Measurements from ENCODE around the gene FURIN. TPM values are rescaled to one million over a fixed set of nuclear protein-coding genes. Genes with fewer than 3 reads are reported as not detected.
"Not testable (repeated sequence)": the region's sequence is repeated elsewhere in the genome, so short reads cannot be mapped to it uniquely, and the experiment has no call there.

Gene FURIN
- polyA plus RNA-seq (ENCODE audit: insufficient read length in 4 of 4): 10 to 100 TPM; 44.0 to 58.8 (median 51.6) TPM

- DNase-seq (ENCODE audit: low read depth in 4 of 4, low spot score in 2 of 4): no peak
Measured at GRCh38 chr15:90868261-90868689, at the start of gene FURIN. Gene FURIN (plus strand): TSS chr15:90868588. CDS start chr15:90875741, 7,153 bp downstream.

- DNase-seq (ENCODE audit: low read depth in 4 of 4, low spot score in 2 of 4): no peak
Measured at GRCh38 chr15:90819390-90819789, 49.0 kb upstream of the FURIN start.

- no peak for DNase-seq (ENCODE audit: low read depth in 4 of 4, low spot score in 2 of 4)
Measured at GRCh38 chr15:90819850-90820249, 48.5 kb upstream of the FURIN start.

- no peak for DNase-seq (ENCODE audit: low read depth in 4 of 4, low spot score in 2 of 4)
Measured at GRCh38 chr15:90820481-90820880, 47.9 kb upstream of the FURIN start.

DNA sequence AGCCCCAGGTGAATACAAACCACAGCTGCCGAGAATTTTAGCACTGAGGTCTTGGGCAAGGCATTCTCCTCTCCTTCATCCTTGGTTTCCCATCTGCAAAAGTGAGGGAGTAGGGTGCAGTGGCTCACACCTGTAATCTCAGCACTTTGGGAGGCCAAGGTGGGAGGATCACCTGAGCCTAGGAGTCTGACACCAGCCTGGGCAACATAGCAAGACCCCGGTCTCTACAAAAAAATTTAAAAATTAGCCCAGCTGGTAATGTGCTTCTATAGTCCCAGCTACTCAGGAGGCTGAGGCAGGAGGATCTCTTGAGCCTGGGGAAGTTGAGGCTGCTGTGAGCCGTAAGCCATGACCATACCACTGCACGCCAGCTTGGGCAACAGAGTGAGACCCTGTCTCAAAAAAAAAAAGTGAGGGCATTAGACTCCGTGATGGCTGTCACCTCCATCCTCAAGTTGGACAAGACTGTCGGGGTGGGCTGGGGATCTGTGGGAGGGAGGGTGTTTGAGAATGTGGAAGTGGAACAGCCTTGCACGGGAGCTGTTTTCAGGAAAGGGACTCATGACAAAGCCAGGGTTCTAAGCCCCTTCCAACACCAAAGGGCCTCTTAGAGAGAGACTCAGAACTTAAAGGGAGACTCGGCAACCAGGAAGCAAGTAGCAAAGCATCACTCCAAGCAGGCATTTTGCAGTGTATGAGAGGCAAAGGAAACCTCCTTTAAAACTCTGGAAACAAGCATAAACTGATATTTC is 46.0 kb upstream of the FURIN start:
- no peak for DNase-seq (ENCODE audit: low read depth in 4 of 4, low spot score in 2 of 4)

DNA sequence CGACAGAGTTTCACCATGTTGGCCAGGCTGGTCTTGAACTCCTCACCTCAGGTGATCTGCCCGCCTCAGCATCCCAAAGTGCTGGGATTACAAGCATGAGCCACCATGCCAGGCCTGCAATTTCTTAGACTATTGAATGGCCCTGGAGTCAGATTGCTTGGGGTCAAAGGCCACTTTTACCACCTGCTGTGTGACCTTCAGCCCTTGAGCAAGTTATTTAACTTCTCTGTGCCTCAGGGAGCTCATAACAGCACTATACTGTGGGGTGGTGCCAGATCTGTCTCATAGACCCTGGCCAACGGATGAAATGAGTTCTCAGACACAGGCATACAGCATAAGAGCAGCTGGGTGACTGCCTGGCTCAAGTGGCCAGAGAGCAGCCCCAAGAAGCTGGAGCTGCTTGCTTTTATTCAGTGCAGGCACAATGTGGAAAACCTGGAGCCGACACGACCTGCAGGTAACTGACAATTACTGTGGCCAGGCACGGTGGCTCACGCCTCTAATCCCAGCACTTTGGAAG is 44.9 kb upstream of the FURIN start:
- DNase-seq (ENCODE audit: low read depth in 4 of 4, low spot score in 2 of 4): no peak

- DNase-seq (ENCODE audit: low read depth in 4 of 4, low spot score in 2 of 4): not testable (repeated sequence)
Measured at GRCh38 chr15:90825115-90825899, 43.1 kb upstream of the FURIN start.

- not testable (repeated sequence) for DNase-seq (ENCODE audit: low read depth in 4 of 4, low spot score in 2 of 4)
Measured at GRCh38 chr15:90826206-90826885, 42.0 kb upstream of the FURIN start.

- DNase-seq (ENCODE audit: low read depth in 4 of 4, low spot score in 2 of 4): no peak
Measured at GRCh38 chr15:90826886-90827435, 41.4 kb upstream of the FURIN start.

- DNase-seq (ENCODE audit: low read depth in 4 of 4, low spot score in 2 of 4): no peak
Measured at GRCh38 chr15:90828111-90828510, 40.3 kb upstream of the FURIN start.

- no peak for DNase-seq (ENCODE audit: low read depth in 4 of 4, low spot score in 2 of 4)
Measured at GRCh38 chr15:90829126-90829525, 39.3 kb upstream of the FURIN start.

DNA sequence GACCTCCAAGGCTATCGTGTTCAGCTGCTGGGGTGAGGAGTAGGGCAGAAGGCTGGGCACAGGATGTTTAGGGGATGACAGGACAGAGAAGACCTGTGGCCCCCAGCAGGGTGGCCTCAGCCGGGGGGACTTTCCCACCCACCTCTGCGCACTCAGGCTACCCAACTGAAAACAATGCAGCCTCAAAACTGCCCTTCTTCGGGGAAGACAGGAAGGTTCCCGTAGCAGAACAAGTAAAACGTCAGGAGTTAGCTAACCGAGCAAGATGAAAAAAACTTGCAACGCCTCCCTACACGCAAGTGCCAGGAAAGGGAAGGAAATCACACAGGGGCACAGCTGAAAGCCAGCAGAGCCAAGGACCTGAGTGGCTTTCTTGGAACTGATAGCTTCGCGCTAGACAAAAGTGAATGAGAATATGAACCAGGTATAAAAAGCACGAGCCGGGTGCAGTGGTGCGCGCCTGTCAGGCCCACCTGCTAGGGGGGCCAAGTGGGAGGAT is 38.4 kb upstream of the FURIN start:
- no peak for DNase-seq (ENCODE audit: low read depth in 4 of 4, low spot score in 2 of 4)

- DNase-seq (ENCODE audit: low read depth in 4 of 4, low spot score in 2 of 4): no peak
Measured at GRCh38 chr15:90834626-90835025, 33.8 kb upstream of the FURIN start.

DNA sequence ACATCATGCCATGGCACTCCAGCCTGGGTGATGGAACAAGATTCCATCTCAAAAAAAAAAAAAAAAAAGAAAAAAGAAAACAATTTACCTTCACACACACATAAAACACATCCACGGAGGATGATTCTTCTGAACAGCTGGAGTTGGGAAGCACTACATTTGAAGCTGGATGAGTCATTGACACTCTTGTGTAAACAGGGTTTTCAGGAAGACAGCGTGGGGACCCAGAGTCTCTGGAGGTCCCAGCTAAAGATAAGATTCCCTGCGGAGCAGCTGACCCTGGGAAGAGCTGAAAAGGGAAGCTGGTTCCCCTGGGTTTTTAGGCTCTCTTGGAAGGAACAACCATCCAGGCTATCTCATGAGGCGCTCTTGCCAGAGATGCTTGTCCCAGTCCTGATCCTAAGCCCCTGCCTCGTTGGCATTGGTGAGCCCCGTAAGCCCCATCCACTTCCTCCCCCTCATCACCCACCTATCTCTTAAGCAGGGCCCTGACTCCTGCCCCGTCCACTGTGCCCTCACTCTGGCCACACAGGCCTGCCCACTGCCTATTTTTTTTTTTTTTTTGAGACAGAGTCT is 32.0 kb upstream of the FURIN start:
- no peak for DNase-seq (ENCODE audit: low read depth in 4 of 4, low spot score in 2 of 4)

DNA sequence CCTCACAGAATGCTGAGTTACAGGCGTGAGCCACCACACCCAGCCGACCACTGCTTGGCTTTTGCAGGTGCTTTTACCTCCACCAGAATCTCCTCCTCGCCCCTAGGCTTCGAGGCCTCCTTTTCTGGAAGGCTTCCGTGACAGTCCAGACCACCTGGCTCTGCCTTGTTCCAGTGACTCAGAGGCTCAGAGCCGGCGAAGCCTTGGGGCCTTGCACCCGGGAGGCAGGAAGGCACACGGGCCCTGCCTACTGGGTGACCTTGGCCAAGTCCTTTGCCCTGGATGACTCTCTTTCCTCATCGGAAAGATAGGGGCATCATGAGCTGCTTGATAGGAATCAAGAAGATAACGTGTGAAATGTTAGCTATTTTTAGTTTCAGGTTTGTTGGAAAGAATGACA is 31.3 kb upstream of the FURIN start:
- no peak for DNase-seq (ENCODE audit: low read depth in 4 of 4, low spot score in 2 of 4)

DNA sequence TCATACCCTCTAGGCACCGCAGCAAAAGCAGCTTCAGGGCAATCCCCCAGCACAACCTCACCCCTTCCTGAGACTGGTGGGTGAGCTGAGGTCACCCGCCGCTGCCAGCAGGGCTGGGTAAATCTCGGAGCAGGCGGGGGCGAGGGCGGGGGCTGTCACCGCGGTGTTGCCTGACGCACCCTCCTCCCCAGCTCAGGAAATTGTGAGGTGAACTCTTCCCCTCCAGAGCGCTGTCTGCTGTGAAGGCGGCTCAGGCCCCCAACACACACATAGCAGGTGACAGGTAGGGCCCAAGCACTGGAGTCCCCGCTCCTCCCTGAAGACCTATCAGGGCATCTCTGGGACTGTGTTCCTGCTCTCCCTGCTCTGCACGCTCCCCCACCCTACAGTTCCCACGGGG is 30.2 kb upstream of the FURIN start:
- no peak for DNase-seq (ENCODE audit: low read depth in 4 of 4, low spot score in 2 of 4)

GRCh38 chr15:90838544-90838943 is 29.8 kb upstream of the FURIN start:
- DNase-seq (ENCODE audit: low read depth in 4 of 4, low spot score in 2 of 4): no peak

GRCh38 chr15:90839187-90840071 is 29.0 kb upstream of the FURIN start:
- DNase-seq (ENCODE audit: low read depth in 4 of 4, low spot score in 2 of 4): no peak

DNA sequence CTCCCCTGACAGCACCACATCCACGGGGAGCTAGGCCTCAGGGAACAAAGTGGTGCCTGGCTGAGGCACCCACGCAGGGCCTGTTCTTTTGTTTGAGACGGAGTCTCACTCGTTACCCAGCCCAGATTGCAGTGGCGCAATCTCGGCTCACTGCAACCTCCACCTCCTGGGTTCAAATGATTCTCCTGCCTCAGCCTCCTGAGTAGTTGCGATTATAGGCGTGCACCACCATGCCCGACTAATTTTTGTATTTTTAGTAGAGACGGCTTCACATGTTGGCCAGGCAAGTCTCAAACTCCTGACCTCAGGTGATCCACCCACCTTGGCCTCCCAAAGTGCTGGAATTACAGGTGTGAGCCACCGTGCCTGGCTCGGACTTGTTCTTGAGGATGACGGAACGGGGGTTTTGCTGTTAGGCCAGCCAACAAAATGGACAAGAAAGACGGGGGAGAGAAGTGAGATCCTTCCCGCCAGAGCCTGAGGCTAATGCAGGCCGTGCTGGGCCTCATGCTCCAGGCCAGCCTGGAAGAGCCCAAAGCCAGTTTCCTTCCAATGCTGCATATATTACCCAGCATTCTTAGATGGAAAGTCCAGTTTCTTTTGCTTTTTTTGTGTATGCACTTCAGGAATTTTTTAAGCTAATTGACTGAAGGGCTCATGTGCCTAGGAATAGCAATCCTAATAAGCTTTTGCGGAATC is 28.1 kb upstream of the FURIN start:
- no peak for DNase-seq (ENCODE audit: low read depth in 4 of 4, low spot score in 2 of 4)

All from left renal cortex interstitium (tissue), 4 donors.